SK-N-SH (cell line): ENCODE measurements around the gene MAN2A1. TPM values are rescaled to one million over a fixed set of nuclear protein-coding genes. Genes with fewer than 3 reads are reported as not detected.

Source experiments
- CTCF ChIA-PET: fragments of 300-600, 350-600 bp; formaldehyde crosslinking; extraction: SDS; loops from one replicate; lab custom pipeline; 2021; lab: Yijun Ruan, JAX
- POLR2A ChIA-PET: fragments of 350-600 bp; sonication (Branson Sonifier 250); formaldehyde crosslinking; extraction: SDS; loops from one replicate; lab custom pipeline; 2020; ENCODE audit warnings: antibody characterized with exemption, inconsistent platforms; lab: Yijun Ruan, JAX
- DNase-seq: peaks from one replicate; pipeline ENCODE4 v3.0.0; 2012
- H2AFZ ChIP-seq: fragments of 200-600 bp; sonication (generic); 2 replicates; pipeline ENCODE4 v1.8.1; 2016; ENCODE audit warnings: antibody characterized with exemption, mild to moderate bottlenecking, low read depth
- H3F3A ChIP-seq: fragments of 200-600 bp; sonication (generic); replicated peaks from 2 replicates; pipeline ENCODE3; 2016; ENCODE audit warnings: antibody characterized with exemption, mild to moderate bottlenecking; ENCODE audit not compliant: insufficient read depth
- H3K27ac ChIP-seq, 2 experiments: fragments of 200-500 bp in 1 of 2; fragments of 200-600 bp in 1 of 2; sonication (Bioruptor generic) in 1 of 2; sonication (generic), shearing (Covaris generic) in 1 of 2; 2 replicates each; pipeline versions ENCODE4 v1.5.1 to v1.6.1; 2014 to 2016; ENCODE audit warnings: low read depth in 2 of 2, inconsistent platforms in 1 of 2, low read length in 1 of 2, mild to moderate bottlenecking in 1 of 2, mixed read lengths in 1 of 2
- H3K27me3 ChIP-seq: fragments of 200-600 bp; sonication (generic), shearing (Covaris generic); 2 replicates; pipeline ENCODE4 v1.6.1; 2016; ENCODE audit warnings: mixed run types; ENCODE audit not compliant: insufficient read depth
- H3K36me3 ChIP-seq, 2 experiments: fragments of 200-500 bp in 1 of 2; fragments of 200-600 bp in 1 of 2; sonication (Bioruptor generic) in 1 of 2; sonication (generic) in 1 of 2; replicated peaks in 1 of 2; 2 replicates each; pipeline versions ENCODE3 to v1.5.1; 2014 to 2016; ENCODE audit warnings: low read length in 1 of 2, mild to moderate bottlenecking in 1 of 2; ENCODE audit not compliant: insufficient read depth in 2 of 2, control insufficient read depth in 1 of 2
- H3K4me1 ChIP-seq, 2 experiments: fragments of 200-500 bp in 1 of 2; fragments of 200-600 bp in 1 of 2; sonication (Bioruptor generic) in 1 of 2; sonication (generic), shearing (Covaris generic) in 1 of 2; 2 replicates each; pipeline versions ENCODE4 v1.5.1 to v1.6.1; 2014 to 2016; ENCODE audit warnings: low read depth in 1 of 2, low read length in 1 of 2, mixed run types in 1 of 2; ENCODE audit not compliant: insufficient read depth in 2 of 2, control insufficient read depth in 1 of 2
- H3K4me2 ChIP-seq: fragments of 200-600 bp; sonication (generic), shearing (Covaris generic); 2 replicates; pipeline ENCODE4 v1.6.1; 2017; ENCODE audit warnings: mixed run types
- H3K4me3 ChIP-seq, 2 experiments: fragments of 200-500 bp in 1 of 2; fragments of 200-600 bp in 1 of 2; sonication (Bioruptor generic) in 1 of 2; sonication (generic), shearing (Covaris generic) in 1 of 2; 2 replicates each; pipeline versions ENCODE4 v1.5.1 to v1.8.1; 2014 to 2016; ENCODE audit warnings: low read depth in 2 of 2, inconsistent platforms in 1 of 2, low read length in 1 of 2, mild to moderate bottlenecking in 1 of 2, mixed read lengths in 1 of 2, moderate library complexity in 1 of 2
- H3K79me2 ChIP-seq: fragments of 200-600 bp; sonication (generic); 2 replicates; pipeline ENCODE4 v1.8.1; 2017; ENCODE audit warnings: mild to moderate bottlenecking; ENCODE audit not compliant: insufficient read depth
- H3K9ac ChIP-seq: fragments of 200-600 bp; sonication (generic); 2 replicates; pipeline ENCODE4 v1.6.1; 2017; ENCODE audit warnings: mixed run types
- H3K9me2 ChIP-seq: fragments of 200-600 bp; sonication (generic); 2 replicates; pipeline ENCODE4 v1.6.1; 2017; ENCODE audit warnings: mixed run types
- H3K9me3 ChIP-seq: fragments of 200-600 bp; sonication (generic); 2 replicates; pipeline ENCODE4 v1.6.1; 2017; ENCODE audit warnings: mixed run types, mild to moderate bottlenecking, moderate library complexity
- H4K20me1 ChIP-seq: fragments of 200-600 bp; sonication (generic); 2 replicates; pipeline ENCODE4 v1.6.1; 2017; ENCODE audit warnings: mild to moderate bottlenecking, mixed run types; ENCODE audit not compliant: insufficient read depth
- ELF1 ChIP-seq: IDR thresholded peaks from 2 replicates; pipeline ENCODE4 v1.4.0; 2012
- EP300 ChIP-seq, 2 experiments: IDR thresholded peaks; 2 replicates each; pipeline versions ENCODE4 v1.4.0 to v1.6.1; 2012; ENCODE audit warnings: borderline replicate concordance in 1 of 2, low read depth in 1 of 2, low read length in 1 of 2
- EZH2phosphoT487 ChIP-seq: fragments of 200-600 bp; sonication (generic); IDR thresholded peaks from 2 replicates; pipeline ENCODE4 v1.6.1; 2017; ENCODE audit warnings: low read depth, mixed run types, mild to moderate bottlenecking, antibody characterized with exemption, moderate library complexity, borderline replicate concordance
- GABPA ChIP-seq: IDR thresholded peaks from 2 replicates; pipeline ENCODE4 v1.4.0; 2012; ENCODE audit warnings: low read depth, mild to moderate bottlenecking
- GATA2 ChIP-seq: sonication (generic); formaldehyde crosslinking; IDR thresholded peaks from 2 replicates; pipeline ENCODE4 v1.5.0; 2020; ENCODE audit warnings: mild to moderate bottlenecking, missing genetic modification reagents
- JUND ChIP-seq: IDR thresholded peaks from 2 replicates; pipeline ENCODE4 v1.4.0; 2012
- POLR2AphosphoS5 ChIP-seq: IDR thresholded peaks from 2 replicates; pipeline ENCODE4 v1.6.1; 2012; ENCODE audit warnings: low read depth, low read length
- RFX5 ChIP-seq: IDR thresholded peaks from 2 replicates; pipeline ENCODE4 v1.6.1; 2012; ENCODE audit warnings: mild to moderate bottlenecking, improper control_type of control experiment, low read length
- SIN3A ChIP-seq: IDR thresholded peaks from 2 replicates; pipeline ENCODE4 v1.6.1; 2012; ENCODE audit warnings: low read depth, mild to moderate bottlenecking, low read length, moderate library complexity, borderline replicate concordance
- SMC3 ChIP-seq: IDR thresholded peaks from 2 replicates; pipeline ENCODE4 v1.6.1; 2012; ENCODE audit warnings: low read depth, low read length, improper control_type of control experiment
- TAF1 ChIP-seq: IDR thresholded peaks from 2 replicates; pipeline ENCODE4 v1.6.1; 2012; ENCODE audit warnings: low read depth, mild to moderate bottlenecking, low read length, moderate library complexity, borderline replicate concordance
- TEAD4 ChIP-seq: IDR thresholded peaks from 2 replicates; pipeline ENCODE4 v1.4.0; 2012; ENCODE audit warnings: mild to moderate bottlenecking, borderline replicate concordance; ENCODE audit not compliant: insufficient read depth
- WGBS: methylation state at CpG from one replicate; pipeline ENCODE4 v1.1.6; 2017; ENCODE audit warnings: low lambda C conversion rate; 5-methylcytosine and 5-hydroxymethylcytosine counted together
- polyA plus RNA-seq, 3 experiments: library from polyadenylated mRNA; depleted of rRNA; stranded (reverse); fragments of >200 nt; gene quantifications; 2 replicates each; pipeline ENCODE4 v1.2.3, GENCODE V29; 2012
- TF ChIP-seq, protein P1 (sequence below): IDR thresholded peaks from 2 replicates; pipeline ENCODE4 v1.4.0; 2012; ENCODE audit warnings: low read depth, borderline replicate concordance
- TF ChIP-seq, protein P2 (sequence below): fragments of 150-350 bp; IDR thresholded peaks from 2 replicates; pipeline ENCODE4 v1.6.1; 2016; ENCODE audit warnings: mild to moderate bottlenecking, low read depth, low read length
- TF ChIP-seq, protein P3 (sequence below): IDR thresholded peaks from 2 replicates; pipeline ENCODE4; 2012
- TF ChIP-seq, protein P4 (sequence below): fragments of 200-600 bp; sonication (generic); IDR thresholded peaks from 2 replicates; pipeline ENCODE4 v1.6.1; 2017; ENCODE audit warnings: antibody characterized with exemption, mild to moderate bottlenecking, moderate library complexity

MAN2A1 gene
- polyA plus RNA-seq, 1 of the 3 experiments (the other 2 are of a cell fraction) = 19.7 TPM

DNA sequence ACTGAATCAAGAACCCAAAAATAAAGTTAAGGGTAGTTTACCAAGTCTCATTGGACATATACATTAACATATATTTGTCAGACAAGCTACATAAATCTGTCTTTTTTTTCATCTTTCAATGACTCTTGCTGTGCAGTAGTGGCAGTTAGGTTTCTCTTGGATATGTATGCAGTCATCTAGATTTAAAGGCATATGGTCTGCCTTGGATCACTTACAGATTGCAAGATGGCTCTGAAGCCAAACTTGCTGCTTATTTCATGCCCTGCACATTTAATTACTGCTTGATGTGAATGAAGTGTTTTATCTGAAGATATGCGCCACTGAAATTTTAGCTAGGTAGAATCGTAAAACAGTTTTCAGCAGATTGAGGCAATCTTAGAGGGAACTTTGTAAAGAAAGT, 18.6 kb upstream of the MAN2A1 start:
- Histone ChIP-seq H4K20me1 (no peaks in the 10 kb centered on the region), H3F3A (no peaks in the 10 kb centered on the region), H3K4me1 (no peaks in the 10 kb centered on the region), H3K9ac (no peak overlapping the region), H3K9me3 (no peaks in the 10 kb centered on the region), H3K36me3 (no peaks in the 10 kb centered on the region), H2AFZ (no peak overlapping the region), H3K27me3 (no peaks in the 10 kb centered on the region), H3K9me2 (no peaks in the 10 kb centered on the region), H3K27ac (no peak overlapping the region), H3K79me2 (no peaks in the 10 kb centered on the region), H3K4me3 (no peak overlapping the region), H3K4me2 (no peak overlapping the region)
- POLR2A ChIA-PET = interaction anchor here (0.5 kb wide), 1 partner anchor 778 kb away, joined by 3 read pairs; no protein-coding TSS in a partner anchor
- CTCF ChIA-PET = no interaction called here
- WGBS = 96% methylated on average over 2 of the region's 2 CpGs
- TF ChIP-seq GATA2 (CRISPR knock-in tag) = no peak
- TF ChIP-seq ELF1 = no peak
- TF ChIP-seq EP300 (IDR thresholded peaks at IDR 0.05; ENCODE audit: borderline replicate concordance in 1 of 2, low read depth in 1 of 2, low read length in 1 of 2) = no peak
- TF ChIP-seq SMC3 = no peak
- TF ChIP-seq EZH2phosphoT487 = no peak
- TF ChIP-seq, protein P1, sequence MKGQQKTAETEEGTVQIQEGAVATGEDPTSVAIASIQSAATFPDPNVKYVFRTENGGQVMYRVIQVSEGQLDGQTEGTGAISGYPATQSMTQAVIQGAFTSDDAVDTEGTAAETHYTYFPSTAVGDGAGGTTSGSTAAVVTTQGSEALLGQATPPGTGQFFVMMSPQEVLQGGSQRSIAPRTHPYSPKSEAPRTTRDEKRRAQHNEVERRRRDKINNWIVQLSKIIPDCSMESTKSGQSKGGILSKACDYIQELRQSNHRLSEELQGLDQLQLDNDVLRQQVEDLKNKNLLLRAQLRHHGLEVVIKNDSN = no peak
- TF ChIP-seq GABPA = no peak
- TF ChIP-seq, protein P2, sequence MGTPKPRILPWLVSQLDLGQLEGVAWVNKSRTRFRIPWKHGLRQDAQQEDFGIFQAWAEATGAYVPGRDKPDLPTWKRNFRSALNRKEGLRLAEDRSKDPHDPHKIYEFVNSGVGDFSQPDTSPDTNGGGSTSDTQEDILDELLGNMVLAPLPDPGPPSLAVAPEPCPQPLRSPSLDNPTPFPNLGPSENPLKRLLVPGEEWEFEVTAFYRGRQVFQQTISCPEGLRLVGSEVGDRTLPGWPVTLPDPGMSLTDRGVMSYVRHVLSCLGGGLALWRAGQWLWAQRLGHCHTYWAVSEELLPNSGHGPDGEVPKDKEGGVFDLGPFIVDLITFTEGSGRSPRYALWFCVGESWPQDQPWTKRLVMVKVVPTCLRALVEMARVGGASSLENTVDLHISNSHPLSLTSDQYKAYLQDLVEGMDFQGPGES = no peak
- TF ChIP-seq, protein P3, sequence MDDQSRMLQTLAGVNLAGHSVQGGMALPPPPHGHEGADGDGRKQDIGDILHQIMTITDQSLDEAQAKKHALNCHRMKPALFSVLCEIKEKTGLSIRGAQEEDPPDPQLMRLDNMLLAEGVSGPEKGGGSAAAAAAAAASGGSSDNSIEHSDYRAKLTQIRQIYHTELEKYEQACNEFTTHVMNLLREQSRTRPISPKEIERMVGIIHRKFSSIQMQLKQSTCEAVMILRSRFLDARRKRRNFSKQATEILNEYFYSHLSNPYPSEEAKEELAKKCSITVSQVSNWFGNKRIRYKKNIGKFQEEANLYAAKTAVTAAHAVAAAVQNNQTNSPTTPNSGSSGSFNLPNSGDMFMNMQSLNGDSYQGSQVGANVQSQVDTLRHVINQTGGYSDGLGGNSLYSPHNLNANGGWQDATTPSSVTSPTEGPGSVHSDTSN = no peak
- TF ChIP-seq RFX5 = no peak
- TF ChIP-seq, protein P4, sequence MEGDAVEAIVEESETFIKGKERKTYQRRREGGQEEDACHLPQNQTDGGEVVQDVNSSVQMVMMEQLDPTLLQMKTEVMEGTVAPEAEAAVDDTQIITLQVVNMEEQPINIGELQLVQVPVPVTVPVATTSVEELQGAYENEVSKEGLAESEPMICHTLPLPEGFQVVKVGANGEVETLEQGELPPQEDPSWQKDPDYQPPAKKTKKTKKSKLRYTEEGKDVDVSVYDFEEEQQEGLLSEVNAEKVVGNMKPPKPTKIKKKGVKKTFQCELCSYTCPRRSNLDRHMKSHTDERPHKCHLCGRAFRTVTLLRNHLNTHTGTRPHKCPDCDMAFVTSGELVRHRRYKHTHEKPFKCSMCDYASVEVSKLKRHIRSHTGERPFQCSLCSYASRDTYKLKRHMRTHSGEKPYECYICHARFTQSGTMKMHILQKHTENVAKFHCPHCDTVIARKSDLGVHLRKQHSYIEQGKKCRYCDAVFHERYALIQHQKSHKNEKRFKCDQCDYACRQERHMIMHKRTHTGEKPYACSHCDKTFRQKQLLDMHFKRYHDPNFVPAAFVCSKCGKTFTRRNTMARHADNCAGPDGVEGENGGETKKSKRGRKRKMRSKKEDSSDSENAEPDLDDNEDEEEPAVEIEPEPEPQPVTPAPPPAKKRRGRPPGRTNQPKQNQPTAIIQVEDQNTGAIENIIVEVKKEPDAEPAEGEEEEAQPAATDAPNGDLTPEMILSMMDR = no peak
- TF ChIP-seq JUND = no peak
- no peak for TF ChIP-seq SIN3A
- no peak for TF ChIP-seq POLR2AphosphoS5
- TF ChIP-seq TAF1 = no peak
- TF ChIP-seq TEAD4 = no peak
- no peak for DNase-seq
